ENCODE data around the gene DNAH9.

DNAH9 gene

GRCh38 chr17:11805138-11805537 lies 206.9 kb downstream of the DNAH9 start:
- Histone ChIP-seq H3K4me1 (ENCODE audit: control insufficient read depth, insufficient read depth, low read length) (no peaks in the 10 kb centered on the region), H3K27me3 (ENCODE audit: control insufficient read depth, insufficient read depth, low read length) (no peaks in the 10 kb centered on the region), H3K27ac (ENCODE audit: low read depth, low read length) (no peak overlapping the region), H3K36me3 (ENCODE audit: control insufficient read depth, insufficient read depth, low read length) (no peaks in the 10 kb centered on the region), H3K4me3 (ENCODE audit: low read length) (no peak overlapping the region), H3K9ac (ENCODE audit: low read length) (no peak overlapping the region)

GRCh38 chr17:11805952-11806351 lies 207.7 kb downstream of the DNAH9 start:
- Histone ChIP-seq H3K27ac (ENCODE audit: low read depth, low read length) (no peak overlapping the region), H3K27me3 (ENCODE audit: control insufficient read depth, insufficient read depth, low read length) (no peaks in the 10 kb centered on the region), H3K9ac (ENCODE audit: low read length) (no peak overlapping the region), H3K36me3 (ENCODE audit: control insufficient read depth, insufficient read depth, low read length) (no peaks in the 10 kb centered on the region), H3K4me3 (ENCODE audit: low read length) (no peak overlapping the region), H3K4me1 (ENCODE audit: control insufficient read depth, insufficient read depth, low read length) (no peaks in the 10 kb centered on the region)

GRCh38 chr17:11807606-11808005 lies 209.3 kb downstream of the DNAH9 start:
- Histone ChIP-seq H3K27me3 (ENCODE audit: control insufficient read depth, insufficient read depth, low read length) (no peaks in the 10 kb centered on the region), H3K9ac (ENCODE audit: low read length) (no peak overlapping the region), H3K4me3 (ENCODE audit: low read length) (no peak overlapping the region), H3K27ac (ENCODE audit: low read depth, low read length) (no peak overlapping the region), H3K36me3 (ENCODE audit: control insufficient read depth, insufficient read depth, low read length) (no peaks in the 10 kb centered on the region), H3K4me1 (ENCODE audit: control insufficient read depth, insufficient read depth, low read length) (no peaks in the 10 kb centered on the region)

GRCh38 chr17:11813278-11813677 lies 215.0 kb downstream of the DNAH9 start:
- no peak overlapping the region for H3K27ac ChIP-seq (ENCODE audit: low read depth, low read length)
- no peaks in the 10 kb centered on the region for H3K36me3 ChIP-seq (ENCODE audit: control insufficient read depth, insufficient read depth, low read length)
- H3K4me3 ChIP-seq (ENCODE audit: low read length) = no peak overlapping the region
- H3K27me3 ChIP-seq (ENCODE audit: control insufficient read depth, insufficient read depth, low read length) = no peaks in the 10 kb centered on the region
- H3K4me1 ChIP-seq (ENCODE audit: control insufficient read depth, insufficient read depth, low read length) = no peaks in the 10 kb centered on the region
- H3K9ac ChIP-seq (ENCODE audit: low read length) = no peak overlapping the region

- Histone ChIP-seq H3K36me3 (ENCODE audit: control insufficient read depth, insufficient read depth, low read length) (no peaks in the 10 kb centered on the region), H3K27me3 (ENCODE audit: control insufficient read depth, insufficient read depth, low read length) (no peaks in the 10 kb centered on the region), H3K9ac (ENCODE audit: low read length) (no peak overlapping the region), H3K27ac (ENCODE audit: low read depth, low read length) (no peak overlapping the region), H3K4me3 (ENCODE audit: low read length) (no peak overlapping the region), H3K4me1 (ENCODE audit: control insufficient read depth, insufficient read depth, low read length) (no peaks in the 10 kb centered on the region)
Observed at GRCh38 chr17:11813871-11814270, 215.6 kb downstream of the DNAH9 start.

- Histone ChIP-seq H3K27ac (ENCODE audit: low read depth, low read length) (no peak overlapping the region), H3K4me1 (ENCODE audit: control insufficient read depth, insufficient read depth, low read length) (no peaks in the 10 kb centered on the region), H3K36me3 (ENCODE audit: control insufficient read depth, insufficient read depth, low read length) (no peaks in the 10 kb centered on the region), H3K4me3 (ENCODE audit: low read length) (no peak overlapping the region), H3K27me3 (ENCODE audit: control insufficient read depth, insufficient read depth, low read length) (no peaks in the 10 kb centered on the region), H3K9ac (ENCODE audit: low read length) (no peak overlapping the region)
Observed at GRCh38 chr17:11814655-11815262, 216.5 kb downstream of the DNAH9 start.

GRCh38 chr17:11816409-11816808 lies 218.1 kb downstream of the DNAH9 start:
- no peaks in the 10 kb centered on the region for H3K36me3 ChIP-seq (ENCODE audit: control insufficient read depth, insufficient read depth, low read length)
- H3K27me3 ChIP-seq (ENCODE audit: control insufficient read depth, insufficient read depth, low read length) = no peaks in the 10 kb centered on the region
- no peak overlapping the region for H3K4me3 ChIP-seq (ENCODE audit: low read length)
- no peak overlapping the region for H3K27ac ChIP-seq (ENCODE audit: low read depth, low read length)
- H3K4me1 ChIP-seq (ENCODE audit: control insufficient read depth, insufficient read depth, low read length) = no peaks in the 10 kb centered on the region
- no peak overlapping the region for H3K9ac ChIP-seq (ENCODE audit: low read length)

- H3K27me3 ChIP-seq (ENCODE audit: control insufficient read depth, insufficient read depth, low read length) = no peaks in the 10 kb centered on the region
Observed at GRCh38 chr17:11823862-11824261, 225.6 kb downstream of the DNAH9 start.

GRCh38 chr17:11825572-11826209 lies 227.4 kb downstream of the DNAH9 start:
- H3K27ac ChIP-seq (ENCODE audit: low read depth, low read length) = no peak overlapping the region
- H3K4me3 ChIP-seq (ENCODE audit: low read length) = no peak overlapping the region
- H3K4me1 ChIP-seq (ENCODE audit: control insufficient read depth, insufficient read depth, low read length) = no peaks in the 10 kb centered on the region
- no peak overlapping the region for H3K9ac ChIP-seq (ENCODE audit: low read length)
- H3K27me3 ChIP-seq (ENCODE audit: control insufficient read depth, insufficient read depth, low read length) = no peaks in the 10 kb centered on the region
- H3K36me3 ChIP-seq (ENCODE audit: control insufficient read depth, insufficient read depth, low read length) = no peaks in the 10 kb centered on the region

More at GRCh38 chr17:11823862-11824261, 225.6 kb downstream of the DNAH9 start:
- H3K9ac ChIP-seq (ENCODE audit: low read length) = no peak overlapping the region
- H3K4me3 ChIP-seq (ENCODE audit: low read length) = no peak overlapping the region
- H3K36me3 ChIP-seq (ENCODE audit: control insufficient read depth, insufficient read depth, low read length) = no peaks in the 10 kb centered on the region
- no peak overlapping the region for H3K27ac ChIP-seq (ENCODE audit: low read depth, low read length)
- no peaks in the 10 kb centered on the region for H3K4me1 ChIP-seq (ENCODE audit: control insufficient read depth, insufficient read depth, low read length)

- no peak overlapping the region for H3K27ac ChIP-seq (ENCODE audit: low read depth, low read length)
- H3K36me3 ChIP-seq (ENCODE audit: control insufficient read depth, insufficient read depth, low read length) = no peaks in the 10 kb centered on the region
- H3K9ac ChIP-seq (ENCODE audit: low read length) = no peak overlapping the region
- H3K4me3 ChIP-seq (ENCODE audit: low read length) = no peak overlapping the region
- no peaks in the 10 kb centered on the region for H3K4me1 ChIP-seq (ENCODE audit: control insufficient read depth, insufficient read depth, low read length)
- no peaks in the 10 kb centered on the region for H3K27me3 ChIP-seq (ENCODE audit: control insufficient read depth, insufficient read depth, low read length)
Observed at GRCh38 chr17:11832401-11833137, 234.3 kb downstream of the DNAH9 start.

GRCh38 chr17:11836508-11836907 lies 238.2 kb downstream of the DNAH9 start:
- Histone ChIP-seq H3K36me3 (ENCODE audit: control insufficient read depth, insufficient read depth, low read length) (no peaks in the 10 kb centered on the region), H3K4me1 (ENCODE audit: control insufficient read depth, insufficient read depth, low read length) (no peaks in the 10 kb centered on the region), H3K9ac (ENCODE audit: low read length) (no peak overlapping the region), H3K4me3 (ENCODE audit: low read length) (no peak overlapping the region), H3K27me3 (ENCODE audit: control insufficient read depth, insufficient read depth, low read length) (no peaks in the 10 kb centered on the region), H3K27ac (ENCODE audit: low read depth, low read length) (no peak overlapping the region)

- Histone ChIP-seq H3K27me3 (ENCODE audit: control insufficient read depth, insufficient read depth, low read length) (no peaks in the 10 kb centered on the region), H3K4me3 (ENCODE audit: low read length) (no peak overlapping the region), H3K36me3 (ENCODE audit: control insufficient read depth, insufficient read depth, low read length) (no peaks in the 10 kb centered on the region), H3K9ac (ENCODE audit: low read length) (no peak overlapping the region), H3K27ac (ENCODE audit: low read depth, low read length) (no peak overlapping the region), H3K4me1 (ENCODE audit: control insufficient read depth, insufficient read depth, low read length) (no peaks in the 10 kb centered on the region)
Observed at GRCh38 chr17:11840052-11840451, 241.8 kb downstream of the DNAH9 start.
